K562 (cell line): ENCODE results near the gene COG6. TPM values are rescaled to one million over a fixed set of nuclear protein-coding genes. Genes with fewer than 3 reads are reported as not detected.

Experiments used
- ATAC-seq: fragments of 200-7000 bp; cut with Tn5 transposase; 3 replicates; pipeline ENCODE4 v1.9.1; 2020; ENCODE audit warnings: moderate library complexity
- BruUV-seq: library from RNA; stranded (reverse); fragments of 400-500 nt; replicated peaks from 2 replicates; lab custom pipeline; 2021; lab: Mats Ljungman, UMichigan
- CTCF ChIA-PET: fragments of 300-600 bp; formaldehyde crosslinking; extraction: SDS; loops from one replicate; lab custom pipeline; 2021; ENCODE audit warnings: low intra/inter-chr PET ratio; lab: Yijun Ruan, JAX
- POLR2A ChIA-PET: fragments of 300-600, 350-650 bp; sonication (Branson Sonifier 250); formaldehyde crosslinking; extraction: SDS; loops from one replicate; lab custom pipeline; 2021; ENCODE audit warnings: antibody characterized with exemption, inconsistent platforms; lab: Yijun Ruan, JAX
- DNase-seq, 4 experiments: peaks; one replicate each; pipeline versions ENCODE4 v3.0.0 to v3.0.0-alpha.2; 2011 to 2018; ENCODE audit warnings: low spot score in 3 of 4, mixed read lengths in 3 of 4; ENCODE audit errors: extremely low read depth in 1 of 4
- FAIRE-seq: peaks from 2 replicates; lab custom pipeline; 2011; peaks lifted over from hg19 to GRCh38; lab: Jason Lieb, UNC
- H2AFZ ChIP-seq: 2 replicates; pipeline ENCODE4 v1.6.0; 2011; ENCODE audit warnings: low read depth, low read length, control low read depth, inconsistent platforms
- H3K27ac ChIP-seq: fragments of 200-600 bp; 3 replicates; pipeline ENCODE4 v1.8.0; 2011; ENCODE audit warnings: low read depth, mild to moderate bottlenecking, control low read depth, inconsistent platforms, low read length, moderate library complexity, mixed read lengths; ENCODE audit errors: extremely low read depth
- H3K27me3 ChIP-seq, 2 experiments: fragments of 300-600 bp in 1 of 2; 2 replicates in 1 of 2; 3 replicates in 1 of 2; pipeline versions ENCODE4 v1.6.0 to v1.8.0; 2011; ENCODE audit warnings: inconsistent platforms in 2 of 2, low read length in 2 of 2, mild to moderate bottlenecking in 1 of 2, mixed read lengths in 1 of 2, moderate library complexity in 1 of 2; ENCODE audit not compliant: control insufficient read depth in 2 of 2, insufficient read depth in 2 of 2
- H3K36me3 ChIP-seq: fragments of 300-600 bp; 3 replicates; pipeline ENCODE4 v1.8.0; 2011; ENCODE audit warnings: mild to moderate bottlenecking, low read length, inconsistent platforms; ENCODE audit not compliant: control insufficient read depth, insufficient read depth
- H3K4me1 ChIP-seq, 2 experiments: fragments of 200-600 bp in 1 of 2; replicated peaks in 1 of 2; 2 replicates in 1 of 2; 3 replicates in 1 of 2; pipeline versions ENCODE4 v1.5.1 to v1.8.0; 2011; ENCODE audit warnings: inconsistent platforms in 2 of 2, low read length in 2 of 2, mild to moderate bottlenecking in 1 of 2, mixed read lengths in 1 of 2, moderate library complexity in 1 of 2; ENCODE audit not compliant: control insufficient read depth in 2 of 2, insufficient read depth in 2 of 2
- H3K4me2 ChIP-seq: 2 replicates; pipeline ENCODE4 v1.6.1; 2011; ENCODE audit warnings: low read length, control low read depth, inconsistent platforms, mixed read lengths; ENCODE audit not compliant: insufficient read depth
- H3K4me3 ChIP-seq: fragments of 200-600 bp; sonication (generic), shearing (Covaris generic); 2 replicates; pipeline ENCODE4 v1.5.1; 2016; ENCODE audit warnings: control low read depth, inconsistent platforms
- H3K79me2 ChIP-seq: fragments of 200-600 bp; 3 replicates; pipeline ENCODE4 v1.8.0; 2011; ENCODE audit warnings: low read length, inconsistent platforms; ENCODE audit not compliant: control insufficient read depth, insufficient read depth
- H3K9ac ChIP-seq, 2 experiments: 2 replicates each; pipeline versions ENCODE4 v1.6.0 to v1.6.1; 2011; ENCODE audit warnings: low read depth in 2 of 2, low read length in 2 of 2, control low read depth in 1 of 2, inconsistent platforms in 1 of 2, mild to moderate bottlenecking in 1 of 2, mixed read lengths in 1 of 2; ENCODE audit not compliant: insufficient read depth in 1 of 2
- H3K9me1 ChIP-seq: one replicate; pipeline ENCODE4 v1.6.0; 2011; ENCODE audit warnings: inconsistent platforms, mild to moderate bottlenecking, low read length, moderate library complexity; ENCODE audit not compliant: control insufficient read depth, insufficient read depth
- H3K9me3 ChIP-seq: replicated peaks from 2 replicates; pipeline ENCODE4 v1.5.1; 2011; ENCODE audit warnings: low read depth, low read length, inconsistent platforms; ENCODE audit not compliant: control insufficient read depth, insufficient read depth
- H4K20me1 ChIP-seq: replicated peaks from 2 replicates; pipeline ENCODE4 v1.6.1; 2011; ENCODE audit warnings: low read length, inconsistent platforms, mixed read lengths; ENCODE audit not compliant: control insufficient read depth, insufficient read depth
- KLF6 ChIP-seq: fragments of 250-450 bp; sonication (Bioruptor Pico); IDR thresholded peaks from 2 replicates; pipeline ENCODE4 v1.4.0; 2020; ENCODE audit warnings: mild to moderate bottlenecking, moderate library complexity, borderline replicate concordance
- NR4A1 ChIP-seq, 2 experiments: fragments of 250-450 bp in 1 of 2; fragments of 450-650 bp in 1 of 2; sonication (Bioruptor Pico) in 1 of 2; IDR thresholded peaks; 2 replicates each; pipeline versions ENCODE4 v1.4.0 to v1.6.1; 2016 to 2020; ENCODE audit warnings: mild to moderate bottlenecking in 2 of 2, missing compliant biosample characterization in 1 of 2, missing genetic modification characterization in 1 of 2, moderate library complexity in 1 of 2
- RBFOX2 ChIP-seq: fragments of 200-400 bp; formaldehyde crosslinking; IDR thresholded peaks from 2 replicates; pipeline ENCODE4 v1.6.1; 2017; ENCODE audit warnings: low read depth, mild to moderate bottlenecking, low read length, moderate library complexity
- ZNF311 ChIP-seq: fragments of 250-450 bp; sonication (Bioruptor Pico); IDR thresholded peaks from 2 replicates; pipeline ENCODE4 v1.4.0; 2020; ENCODE audit warnings: mild to moderate bottlenecking, moderate library complexity
- ZNF77 ChIP-seq: fragments of 250-450 bp; sonication (Bioruptor Pico); IDR thresholded peaks from 2 replicates; pipeline ENCODE4 v1.5.0; 2020
- WGBS: fragments of 100-300 bp; shearing (Covaris generic); methylation state at CpG from one replicate; pipeline ENCODE4 v1.1.6; 2016; ENCODE audit warnings: low coverage, mixed read lengths; ENCODE audit not compliant: insufficient coverage; ENCODE audit errors: missing lambda C conversion rate; 5-methylcytosine and 5-hydroxymethylcytosine counted together
- in situ Hi-C: fragments of 300-500 bp; cut with MboI; formaldehyde crosslinking; loops from 4 replicates; pipeline ENCODE4 v1.15.0; 2018; ENCODE audit warnings: inconsistent platforms, mixed read lengths
- intact Hi-C: fragments of 100-400 bp; cut with micrococcal nuclease; formaldehyde crosslinking; loops from 2 replicates; pipeline ENCODE4 v1.14.2; 2022
- polyA plus RNA-seq, 8 experiments: library from polyadenylated mRNA; depleted of rRNA in 4 of 8; stranded (reverse) in 5 of 8; unstranded in 3 of 8; fragments of >200 nt; fragmentation: Nextera tagmentation in 2 of 8; fragmentation: Illumina TruSeq in 1 of 8; extraction: Ambion mirVana in 2 of 8; extraction: Trizol in 1 of 8; gene quantifications; 2 replicates each; pipeline versions ENCODE4 v1.2.1 to v1.2.3, GENCODE V29; 2011 to 2014; ENCODE audit warnings: inconsistent platforms in 1 of 8, missing spikeins in 1 of 8
- total RNA-seq, 7 experiments: library from RNA; depleted of rRNA in 6 of 7; stranded (reverse); fragments of >200 nt in 6 of 7; fragmentation: Illumina TruSeq in 2 of 7; extraction: Trizol in 2 of 7; gene quantifications; 2 replicates each; pipeline versions ENCODE4 v1.2.1 to v1.2.3, GENCODE V29; 2011 to 2021; ENCODE audit warnings: low replicate concordance in 1 of 7
- TF ChIP-seq, protein P1 (sequence below): sonication (generic); formaldehyde crosslinking; IDR thresholded peaks from 2 replicates; pipeline ENCODE4 v1.8.1; 2022; ENCODE audit warnings: missing genetic modification reagents
- TF ChIP-seq, protein P2 (sequence below): IDR thresholded peaks from 2 replicates; pipeline ENCODE4 v1.6.1; 2011; ENCODE audit warnings: borderline replicate concordance, low read depth, mild to moderate bottlenecking, moderate library complexity, low read length; ENCODE audit not compliant: insufficient read depth, poor library complexity, severe bottlenecking
- TF ChIP-seq, protein P3 (sequence below): fragments of 200-800 bp; sonication (Bioruptor generic); IDR thresholded peaks from 2 replicates; pipeline ENCODE4 v1.6.1; 2017; ENCODE audit warnings: missing genetic modification characterization, missing compliant biosample characterization

COG6 gene
- total and polyA plus RNA-seq, 9 of the 15 experiments (the other 6 are each of a cell fraction or from before 2014, with no cell fraction given), result 2.6 to 20.9 (median 9.6) TPM

DNA sequence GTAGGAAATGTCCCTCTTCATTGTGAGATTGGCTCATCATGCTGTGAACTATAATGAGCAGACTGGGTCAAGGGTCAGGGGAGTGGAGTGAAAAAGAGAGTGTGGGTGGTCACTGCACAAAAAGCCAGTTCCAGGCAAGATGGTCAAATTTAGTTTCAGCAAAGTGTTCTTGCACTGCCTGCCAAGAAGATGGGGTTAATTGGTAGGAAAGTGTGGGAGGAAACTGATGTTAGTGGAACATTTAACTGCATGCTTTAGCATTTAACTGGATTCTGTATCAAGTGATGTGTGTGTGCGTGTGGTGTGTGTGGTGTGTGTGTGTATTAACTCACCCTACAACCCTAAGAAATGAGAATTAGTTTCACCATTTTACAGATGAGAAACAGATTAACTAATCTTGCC lies 131.6 kb downstream of the COG6 start (continued):
- TF ChIP-seq KLF6, result no peak
- TF ChIP-seq, protein P1, sequence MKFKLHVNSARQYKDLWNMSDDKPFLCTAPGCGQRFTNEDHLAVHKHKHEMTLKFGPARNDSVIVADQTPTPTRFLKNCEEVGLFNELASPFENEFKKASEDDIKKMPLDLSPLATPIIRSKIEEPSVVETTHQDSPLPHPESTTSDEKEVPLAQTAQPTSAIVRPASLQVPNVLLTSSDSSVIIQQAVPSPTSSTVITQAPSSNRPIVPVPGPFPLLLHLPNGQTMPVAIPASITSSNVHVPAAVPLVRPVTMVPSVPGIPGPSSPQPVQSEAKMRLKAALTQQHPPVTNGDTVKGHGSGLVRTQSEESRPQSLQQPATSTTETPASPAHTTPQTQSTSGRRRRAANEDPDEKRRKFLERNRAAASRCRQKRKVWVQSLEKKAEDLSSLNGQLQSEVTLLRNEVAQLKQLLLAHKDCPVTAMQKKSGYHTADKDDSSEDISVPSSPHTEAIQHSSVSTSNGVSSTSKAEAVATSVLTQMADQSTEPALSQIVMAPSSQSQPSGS, result no peak

DNA sequence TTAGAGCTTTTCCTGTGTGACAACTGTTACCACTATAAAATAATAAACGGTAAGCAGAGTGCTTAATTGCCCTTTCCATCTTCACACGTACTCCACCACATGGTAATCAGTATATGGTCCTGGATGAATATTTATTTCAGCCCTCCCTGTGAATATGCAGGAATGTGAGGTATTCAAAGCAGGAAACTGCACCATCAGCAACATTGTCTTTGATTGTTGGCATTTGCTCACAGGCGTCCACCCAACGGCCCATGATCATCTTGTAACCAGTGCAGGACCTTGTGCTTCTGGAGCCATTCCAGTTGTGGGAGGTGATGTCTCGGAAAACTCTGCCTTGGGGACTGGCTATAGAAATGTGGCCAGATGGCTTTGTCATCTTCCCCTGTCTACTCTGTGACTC lies 132.6 kb downstream of the COG6 start:
- in situ Hi-C loops, result no loop called here
- no peaks in the 10 kb centered on the region for H4K20me1 ChIP-seq

More for the DNA sequence above, 132.6 kb downstream of the COG6 start:
- TF ChIP-seq, protein P2, sequence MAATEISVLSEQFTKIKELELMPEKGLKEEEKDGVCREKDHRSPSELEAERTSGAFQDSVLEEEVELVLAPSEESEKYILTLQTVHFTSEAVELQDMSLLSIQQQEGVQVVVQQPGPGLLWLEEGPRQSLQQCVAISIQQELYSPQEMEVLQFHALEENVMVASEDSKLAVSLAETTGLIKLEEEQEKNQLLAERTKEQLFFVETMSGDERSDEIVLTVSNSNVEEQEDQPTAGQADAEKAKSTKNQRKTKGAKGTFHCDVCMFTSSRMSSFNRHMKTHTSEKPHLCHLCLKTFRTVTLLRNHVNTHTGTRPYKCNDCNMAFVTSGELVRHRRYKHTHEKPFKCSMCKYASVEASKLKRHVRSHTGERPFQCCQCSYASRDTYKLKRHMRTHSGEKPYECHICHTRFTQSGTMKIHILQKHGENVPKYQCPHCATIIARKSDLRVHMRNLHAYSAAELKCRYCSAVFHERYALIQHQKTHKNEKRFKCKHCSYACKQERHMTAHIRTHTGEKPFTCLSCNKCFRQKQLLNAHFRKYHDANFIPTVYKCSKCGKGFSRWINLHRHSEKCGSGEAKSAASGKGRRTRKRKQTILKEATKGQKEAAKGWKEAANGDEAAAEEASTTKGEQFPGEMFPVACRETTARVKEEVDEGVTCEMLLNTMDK, result no peak
- TF ChIP-seq NR4A1 (CRISPR knock-in tag; IDR thresholded peaks at IDR 0.05) (no peak), NR4A1 (tag; IDR thresholded peaks at IDR 0.05) (no peak), ZNF77 (CRISPR knock-in tag) (no peak), ZNF311 (CRISPR knock-in tag) (no peak), RBFOX2 (no peak)
- TF ChIP-seq, protein P3, sequence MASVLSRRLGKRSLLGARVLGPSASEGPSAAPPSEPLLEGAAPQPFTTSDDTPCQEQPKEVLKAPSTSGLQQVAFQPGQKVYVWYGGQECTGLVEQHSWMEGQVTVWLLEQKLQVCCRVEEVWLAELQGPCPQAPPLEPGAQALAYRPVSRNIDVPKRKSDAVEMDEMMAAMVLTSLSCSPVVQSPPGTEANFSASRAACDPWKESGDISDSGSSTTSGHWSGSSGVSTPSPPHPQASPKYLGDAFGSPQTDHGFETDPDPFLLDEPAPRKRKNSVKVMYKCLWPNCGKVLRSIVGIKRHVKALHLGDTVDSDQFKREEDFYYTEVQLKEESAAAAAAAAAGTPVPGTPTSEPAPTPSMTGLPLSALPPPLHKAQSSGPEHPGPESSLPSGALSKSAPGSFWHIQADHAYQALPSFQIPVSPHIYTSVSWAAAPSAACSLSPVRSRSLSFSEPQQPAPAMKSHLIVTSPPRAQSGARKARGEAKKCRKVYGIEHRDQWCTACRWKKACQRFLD, result no peak
- POLR2A ChIA-PET, result no interaction called here
- Histone ChIP-seq H3K79me2 (no peaks in the 10 kb centered on the region), H2AFZ (no peak overlapping the region), H3K4me2 (no peak overlapping the region), H3K36me3 (no peaks in the 10 kb centered on the region), H3K4me1 (no peaks in the 10 kb centered on the region), H3K27ac (no peak overlapping the region), H3K9me3 (no peaks in the 10 kb centered on the region), H3K27me3 (no peaks in the 10 kb centered on the region), H3K9ac (no peak overlapping the region), H3K9me1 (no peaks in the 10 kb centered on the region), H3K4me3 (no peak overlapping the region)
- no TSS peak for BruUV-seq
- no peak for FAIRE-seq
- ATAC-seq, result no peak
- DNase-seq, result no peak
- intact Hi-C loops, result no loop called here
- CTCF ChIA-PET, result no interaction called here
- 0% methylated on average over 5 of the region's 5 CpGs for WGBS
